ENCODE results near the gene RPTOR.

DNA sequence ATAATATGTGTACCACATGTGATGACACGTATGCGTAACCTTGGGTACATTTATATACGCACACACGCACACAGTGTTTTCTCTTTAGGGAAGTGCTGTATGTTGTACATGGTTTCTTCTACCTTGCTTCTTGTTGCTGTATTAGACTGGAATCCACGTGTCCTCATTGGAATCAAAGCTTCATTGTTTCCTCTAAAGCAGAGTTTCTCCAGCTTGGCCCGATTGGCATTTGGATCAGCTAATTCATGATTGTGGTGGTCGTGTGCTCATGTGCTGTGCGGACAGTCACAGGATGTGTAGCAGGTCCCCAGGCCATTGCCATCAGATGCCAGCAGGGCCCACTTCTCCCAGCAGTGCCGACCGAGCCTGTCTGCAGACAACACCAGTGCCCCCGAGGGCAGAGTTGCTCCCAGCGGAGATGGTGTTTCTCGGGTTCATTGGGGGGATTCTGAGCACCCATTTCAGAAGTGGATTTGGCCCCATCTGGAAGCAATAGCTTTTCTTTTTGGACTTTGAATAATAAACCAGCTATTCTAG is 148.4 kb downstream of the RPTOR start:
- TF ChIP-seq, protein P1, sequence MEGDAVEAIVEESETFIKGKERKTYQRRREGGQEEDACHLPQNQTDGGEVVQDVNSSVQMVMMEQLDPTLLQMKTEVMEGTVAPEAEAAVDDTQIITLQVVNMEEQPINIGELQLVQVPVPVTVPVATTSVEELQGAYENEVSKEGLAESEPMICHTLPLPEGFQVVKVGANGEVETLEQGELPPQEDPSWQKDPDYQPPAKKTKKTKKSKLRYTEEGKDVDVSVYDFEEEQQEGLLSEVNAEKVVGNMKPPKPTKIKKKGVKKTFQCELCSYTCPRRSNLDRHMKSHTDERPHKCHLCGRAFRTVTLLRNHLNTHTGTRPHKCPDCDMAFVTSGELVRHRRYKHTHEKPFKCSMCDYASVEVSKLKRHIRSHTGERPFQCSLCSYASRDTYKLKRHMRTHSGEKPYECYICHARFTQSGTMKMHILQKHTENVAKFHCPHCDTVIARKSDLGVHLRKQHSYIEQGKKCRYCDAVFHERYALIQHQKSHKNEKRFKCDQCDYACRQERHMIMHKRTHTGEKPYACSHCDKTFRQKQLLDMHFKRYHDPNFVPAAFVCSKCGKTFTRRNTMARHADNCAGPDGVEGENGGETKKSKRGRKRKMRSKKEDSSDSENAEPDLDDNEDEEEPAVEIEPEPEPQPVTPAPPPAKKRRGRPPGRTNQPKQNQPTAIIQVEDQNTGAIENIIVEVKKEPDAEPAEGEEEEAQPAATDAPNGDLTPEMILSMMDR (IDR thresholded peaks at IDR 0.05), result no peak
- no peak for TF ChIP-seq POLR2A (IDR thresholded peaks at IDR 0.05; ENCODE audit: low read depth)
- TF ChIP-seq EP300 (IDR thresholded peaks at IDR 0.05), result no peak
- no peak for TF ChIP-seq POLR2AphosphoS5 (IDR thresholded peaks at IDR 0.05)

All from esophagus muscularis mucosa (tissue), 4 donors.